ENCODE measurements around the gene MX1.
"Not testable (repeated sequence)": the region's sequence is repeated elsewhere in the genome, so short reads cannot be mapped to it uniquely, and the experiment has no call there.

MX1 gene

DNA sequence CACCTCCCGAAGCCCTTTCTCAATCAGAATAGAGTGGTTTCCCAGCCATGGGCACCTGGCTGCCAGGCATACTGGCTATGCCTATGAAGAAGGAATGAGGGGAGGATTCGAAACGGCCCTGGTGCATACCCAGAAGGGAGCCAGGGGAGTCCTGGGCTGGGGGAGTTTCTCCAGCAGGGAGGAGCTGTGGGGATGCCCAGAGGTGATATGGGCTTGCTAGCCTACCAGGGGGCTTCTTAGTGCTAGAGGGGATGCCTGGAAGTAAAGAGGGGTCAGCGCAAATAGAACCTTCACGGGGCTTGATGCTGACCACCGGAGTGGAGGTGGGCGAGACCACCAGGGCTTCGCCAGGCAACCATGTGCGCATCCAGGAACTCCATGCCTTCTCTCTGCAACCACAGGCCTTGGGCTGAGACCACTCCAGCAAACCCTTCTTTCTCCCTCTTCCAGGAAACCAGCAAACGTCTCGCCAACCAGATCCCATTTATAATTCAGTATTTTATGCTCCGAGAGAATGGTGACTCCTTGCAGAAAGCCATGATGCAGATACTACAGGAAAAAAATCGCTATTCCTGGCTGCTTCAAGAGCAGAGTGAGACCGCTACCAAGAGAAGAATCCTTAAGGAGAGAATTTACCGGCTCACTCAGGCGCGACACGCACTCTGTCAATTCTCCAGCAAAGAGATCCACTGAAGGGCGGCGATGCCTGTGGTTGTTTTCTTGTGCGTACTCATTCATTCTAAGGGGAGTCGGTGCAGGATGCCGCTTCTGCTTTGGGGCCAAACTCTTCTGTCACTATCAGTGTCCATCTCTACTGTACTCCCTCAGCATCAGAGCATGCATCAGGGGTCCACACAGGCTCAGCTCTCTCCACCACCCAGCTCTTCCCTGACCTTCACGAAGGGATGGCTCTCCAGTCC, 18.2 kb upstream of the MX1 start:
- no peak for DNase-seq

GRCh38 chr21:41410361-41410760, 15.7 kb upstream of the MX1 start:
- DNase-seq, result no peak

DNA sequence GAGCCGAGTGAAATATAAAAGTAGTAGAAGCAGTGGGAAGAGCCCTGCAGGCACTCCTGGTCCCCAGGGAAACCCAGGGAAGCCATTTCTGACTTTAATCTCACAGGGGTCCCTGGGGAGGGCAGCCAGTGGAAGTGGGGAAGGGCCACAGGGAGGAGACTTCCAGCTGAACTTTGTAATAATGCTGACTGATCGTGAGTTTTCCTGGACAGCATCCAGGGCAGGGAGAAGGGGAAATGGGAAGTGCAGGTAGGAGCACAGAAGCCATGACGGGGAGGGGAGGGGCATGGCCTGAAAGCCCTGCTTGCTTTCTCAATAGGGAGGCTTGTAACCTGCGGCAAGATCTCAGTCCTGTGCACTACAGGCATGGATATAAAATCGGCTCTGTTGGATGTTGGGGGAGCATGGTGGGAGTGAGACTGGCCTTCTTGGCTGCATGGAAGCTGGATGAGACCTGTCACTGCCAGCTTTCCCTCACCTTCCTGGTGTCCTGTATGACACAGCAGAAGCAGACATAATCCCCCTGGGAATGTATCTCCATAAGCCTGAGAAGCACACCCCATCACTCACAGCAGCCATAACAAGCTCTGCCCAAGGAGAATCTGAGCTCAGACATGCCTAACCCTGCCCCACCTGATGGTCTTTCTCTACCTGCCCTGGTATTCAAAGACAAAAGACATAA, 15.1 kb upstream of the MX1 start:
- DNase-seq, result no peak

DNA sequence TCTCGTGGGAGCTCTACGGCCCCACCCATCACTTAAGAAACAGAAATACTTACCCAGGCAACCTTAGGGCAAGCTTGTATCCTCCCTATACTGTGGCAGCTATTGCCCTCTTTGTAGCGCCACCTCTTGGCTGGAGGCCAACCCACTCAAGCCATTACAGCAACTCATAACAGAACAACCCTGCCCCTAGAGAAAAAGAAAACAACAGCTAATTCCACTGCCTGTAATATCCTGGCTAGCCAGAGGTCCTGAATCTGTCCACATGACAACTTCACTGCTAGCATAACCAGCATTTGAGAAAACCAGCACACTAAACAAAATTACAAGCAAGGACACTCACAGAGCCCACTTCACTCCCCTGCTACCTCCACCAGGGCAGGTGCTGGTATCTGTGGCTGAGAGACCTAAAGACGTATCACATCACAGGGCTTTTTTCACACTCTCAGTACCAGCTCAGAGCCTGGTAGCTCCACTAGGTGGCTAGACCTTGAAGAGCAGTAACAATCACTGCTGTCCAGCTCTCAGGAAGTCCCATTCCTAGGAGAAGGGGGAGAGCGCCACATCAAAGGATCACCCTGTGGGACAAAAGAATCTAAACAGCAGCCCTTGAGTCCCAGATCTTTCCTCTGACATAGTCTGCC, 14.5 kb upstream of the MX1 start:
- DNase-seq, result peak; percentile 8

GRCh38 chr21:41417505-41417904, 8.5 kb upstream of the MX1 start:
- not testable (repeated sequence) for DNase-seq

GRCh38 chr21:41418393-41418792, 7.6 kb upstream of the MX1 start:
- DNase-seq, result no peak

- no peak for DNase-seq
Observed at GRCh38 chr21:41418956-41419680, 6.9 kb upstream of the MX1 start.

- DNase-seq, result peak; percentile 77
Observed at GRCh38 chr21:41419921-41420862, 5.8 kb upstream of the MX1 start.

- DNase-seq, result not testable (repeated sequence)
Observed at GRCh38 chr21:41420998-41421397, 5.0 kb upstream of the MX1 start.

GRCh38 chr21:41422546-41423304, 3.3 kb upstream of the MX1 start:
- DNase-seq, result no peak

DNA sequence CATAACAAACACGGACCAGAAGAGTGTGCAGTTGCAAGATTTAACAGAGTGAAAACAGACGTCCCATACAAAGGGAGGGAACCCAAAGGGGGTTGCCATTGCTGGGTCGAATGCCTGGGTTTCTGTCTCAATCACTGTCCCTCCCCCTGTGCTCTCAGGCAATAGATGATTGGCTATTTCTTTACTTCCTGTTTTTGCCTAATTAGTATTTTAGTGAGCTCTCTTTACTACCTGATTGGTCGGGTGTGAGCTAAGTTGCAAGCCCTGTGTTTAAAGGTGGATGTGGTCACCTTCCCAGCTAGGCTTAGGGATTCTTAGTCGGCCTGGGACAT, 2.8 kb upstream of the MX1 start:
- DNase-seq, result not testable (repeated sequence)

- DNase-seq, result no peak
Observed at GRCh38 chr21:41425588-41425953, 468 bp upstream of the MX1 start.

DNA sequence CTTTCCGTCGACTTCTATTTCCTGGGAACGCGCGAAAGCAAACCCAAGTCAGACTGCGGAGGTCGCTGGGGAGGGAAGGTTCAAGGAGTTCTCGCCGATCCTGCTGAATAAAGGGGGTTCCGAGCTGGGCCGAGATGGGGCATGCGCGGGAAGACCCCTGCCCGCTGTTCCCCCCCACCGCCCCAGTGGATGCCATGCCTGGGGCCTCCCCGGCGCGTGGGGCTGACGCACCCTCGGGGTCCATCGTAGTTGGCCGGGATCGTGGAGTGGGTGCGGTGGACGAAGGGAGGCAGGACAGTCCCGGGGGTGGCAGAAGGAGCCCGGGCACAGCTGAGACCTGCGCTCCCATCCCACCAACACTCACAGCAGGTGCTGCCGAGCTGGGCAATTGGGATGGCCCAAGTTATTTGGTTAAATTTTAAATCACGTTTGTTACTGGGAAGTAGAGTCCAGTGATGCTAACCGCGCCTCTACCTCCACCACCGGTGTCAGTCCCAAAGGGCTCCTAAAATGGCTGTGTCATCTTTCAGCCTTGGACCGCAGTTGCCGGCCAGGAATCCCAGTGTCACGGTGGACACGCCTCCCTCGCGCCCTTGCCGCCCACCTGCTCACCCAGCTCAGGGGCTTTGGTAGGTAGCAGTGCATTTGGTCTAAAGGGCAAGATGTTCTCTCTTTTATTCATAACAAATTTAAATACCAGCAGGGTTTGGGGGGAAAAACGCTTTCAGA, 801 bp downstream of the MX1 start:
- no peak for DNase-seq

DNA sequence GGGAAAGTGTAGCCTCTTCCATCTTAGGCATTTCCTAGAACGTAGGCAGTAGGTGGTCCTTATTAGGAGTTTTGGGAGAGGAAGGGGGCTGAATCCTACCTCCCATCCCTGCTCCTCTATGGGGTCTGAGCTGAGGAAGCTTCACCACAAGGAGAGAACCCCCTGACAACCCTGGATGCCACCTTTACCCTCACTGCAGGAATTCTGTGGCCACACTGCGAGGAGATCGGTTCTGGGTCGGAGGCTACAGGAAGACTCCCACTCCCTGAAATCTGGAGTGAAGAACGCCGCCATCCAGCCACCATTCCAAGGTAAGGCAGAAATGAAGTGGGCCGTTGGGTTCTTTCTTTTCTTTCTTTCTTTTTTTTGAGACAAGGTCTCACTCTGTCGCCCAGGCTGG, 1.5 kb downstream of the MX1 start:
- DNase-seq, result no peak

DNA sequence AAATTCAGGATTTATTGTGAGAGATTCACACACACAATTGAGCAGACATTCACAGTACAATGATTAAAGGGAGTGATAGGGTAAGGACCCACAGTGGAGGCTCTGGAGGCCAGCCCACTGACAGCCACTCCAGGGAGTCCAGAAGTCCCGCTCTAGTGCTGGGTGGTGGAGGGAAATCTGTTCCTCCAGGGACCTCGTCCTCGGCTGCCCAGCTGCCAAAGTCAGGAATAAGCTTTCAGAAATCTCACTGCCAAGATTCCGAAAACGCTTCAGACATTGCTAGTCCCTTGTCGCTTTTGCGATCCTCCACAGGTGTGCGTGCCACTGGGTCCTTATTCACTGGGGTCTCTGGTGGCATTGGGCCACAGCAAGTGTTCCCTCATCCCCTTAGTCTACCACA, 2.3 kb downstream of the MX1 start:
- no peak for DNase-seq

- DNase-seq, result no peak
Observed at GRCh38 chr21:41428847-41429246, 2.8 kb downstream of the MX1 start.

DNA sequence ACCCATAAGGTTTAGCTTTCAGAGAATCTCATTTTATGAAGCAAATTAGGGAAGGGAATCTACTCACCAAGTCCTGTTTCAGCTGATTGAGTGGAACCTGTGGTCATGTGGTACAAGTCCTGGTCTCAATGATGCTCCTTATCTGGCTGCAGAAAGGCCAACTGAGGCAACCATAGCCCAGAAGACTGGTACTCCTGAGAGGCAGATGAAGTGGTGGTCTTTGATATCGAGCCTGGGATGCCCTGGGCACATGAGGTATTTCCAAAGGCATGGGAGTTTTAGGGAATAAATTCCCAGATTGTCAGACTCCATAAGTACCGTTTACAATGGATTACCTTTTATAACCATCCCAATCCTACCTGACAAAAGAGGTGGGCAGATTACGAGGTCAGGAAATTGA, 3.3 kb downstream of the MX1 start:
- DNase-seq, result no peak

- DNase-seq, result no peak
Observed at GRCh38 chr21:41429925-41430491, 4.0 kb downstream of the MX1 start.

DNA sequence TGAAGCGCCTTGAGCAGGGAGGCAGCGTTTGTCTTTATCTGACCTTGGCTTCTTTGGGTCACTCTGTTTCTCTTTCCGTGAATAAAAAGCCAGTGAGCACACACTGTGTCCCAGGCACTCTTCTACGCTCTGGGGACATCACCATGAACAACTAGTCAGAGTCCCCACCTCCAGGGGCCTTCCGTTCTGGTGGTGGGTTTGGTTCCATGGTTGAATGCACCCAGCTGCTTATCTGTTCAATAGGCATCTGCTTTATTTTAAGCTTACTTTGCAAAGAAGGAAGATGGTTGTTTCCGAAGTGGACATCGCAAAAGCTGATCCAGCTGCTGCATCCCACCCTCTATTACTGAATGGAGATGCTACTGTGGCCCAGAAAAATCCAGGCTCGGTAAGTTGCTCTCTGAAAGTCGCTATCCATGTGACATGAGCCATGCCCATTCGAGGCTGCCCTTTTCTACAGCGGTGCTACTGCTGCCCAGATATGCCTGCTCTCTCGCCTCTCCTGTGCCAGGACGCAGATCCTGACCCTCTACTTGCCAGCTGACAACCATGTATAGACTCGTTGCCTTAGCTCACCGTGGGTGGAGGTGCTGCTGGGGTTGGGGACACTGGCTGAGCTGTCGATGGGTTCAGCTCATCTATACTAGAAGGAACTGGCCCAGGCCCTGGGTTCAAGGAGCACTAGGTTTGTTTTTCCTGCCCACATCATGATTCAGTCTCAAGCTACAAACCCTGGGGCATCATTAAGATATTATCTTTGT, 5.9 kb downstream of the MX1 start:
- DNase-seq, result no peak

All from NCI-H1105 (cell line).